ENCODE data around the gene CDKN2AIPNL.

DNA sequence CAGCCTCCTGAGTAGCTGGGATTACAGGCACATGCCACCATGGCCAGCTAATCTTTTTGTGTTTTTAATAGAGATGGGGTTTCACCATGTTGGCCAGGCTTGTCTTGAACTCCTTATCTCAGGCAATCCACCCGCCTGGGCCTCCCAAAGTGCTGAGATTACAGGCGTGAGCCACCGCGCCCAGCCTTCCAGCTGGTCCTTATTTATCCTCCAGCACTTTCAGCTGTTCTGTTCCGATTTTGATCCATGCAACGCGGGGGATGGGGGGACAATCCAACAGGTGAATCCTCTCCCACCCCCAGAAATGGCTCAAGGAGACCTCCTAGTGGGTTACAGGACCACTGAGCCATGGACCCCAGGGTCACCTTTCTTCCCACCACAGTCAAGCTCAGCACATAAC lies 14.7 kb upstream of the CDKN2AIPNL start:
- TF ChIP-seq, protein P1, sequence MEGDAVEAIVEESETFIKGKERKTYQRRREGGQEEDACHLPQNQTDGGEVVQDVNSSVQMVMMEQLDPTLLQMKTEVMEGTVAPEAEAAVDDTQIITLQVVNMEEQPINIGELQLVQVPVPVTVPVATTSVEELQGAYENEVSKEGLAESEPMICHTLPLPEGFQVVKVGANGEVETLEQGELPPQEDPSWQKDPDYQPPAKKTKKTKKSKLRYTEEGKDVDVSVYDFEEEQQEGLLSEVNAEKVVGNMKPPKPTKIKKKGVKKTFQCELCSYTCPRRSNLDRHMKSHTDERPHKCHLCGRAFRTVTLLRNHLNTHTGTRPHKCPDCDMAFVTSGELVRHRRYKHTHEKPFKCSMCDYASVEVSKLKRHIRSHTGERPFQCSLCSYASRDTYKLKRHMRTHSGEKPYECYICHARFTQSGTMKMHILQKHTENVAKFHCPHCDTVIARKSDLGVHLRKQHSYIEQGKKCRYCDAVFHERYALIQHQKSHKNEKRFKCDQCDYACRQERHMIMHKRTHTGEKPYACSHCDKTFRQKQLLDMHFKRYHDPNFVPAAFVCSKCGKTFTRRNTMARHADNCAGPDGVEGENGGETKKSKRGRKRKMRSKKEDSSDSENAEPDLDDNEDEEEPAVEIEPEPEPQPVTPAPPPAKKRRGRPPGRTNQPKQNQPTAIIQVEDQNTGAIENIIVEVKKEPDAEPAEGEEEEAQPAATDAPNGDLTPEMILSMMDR (IDR thresholded peaks at IDR 0.05; ENCODE audit: low read depth, low read length), result no peak
- no peak for TF ChIP-seq EZH2phosphoT487 (IDR thresholded peaks at IDR 0.05; ENCODE audit: low read depth)
